Measurements from ENCODE around the gene C17orf114.

C17orf114 gene

DNA sequence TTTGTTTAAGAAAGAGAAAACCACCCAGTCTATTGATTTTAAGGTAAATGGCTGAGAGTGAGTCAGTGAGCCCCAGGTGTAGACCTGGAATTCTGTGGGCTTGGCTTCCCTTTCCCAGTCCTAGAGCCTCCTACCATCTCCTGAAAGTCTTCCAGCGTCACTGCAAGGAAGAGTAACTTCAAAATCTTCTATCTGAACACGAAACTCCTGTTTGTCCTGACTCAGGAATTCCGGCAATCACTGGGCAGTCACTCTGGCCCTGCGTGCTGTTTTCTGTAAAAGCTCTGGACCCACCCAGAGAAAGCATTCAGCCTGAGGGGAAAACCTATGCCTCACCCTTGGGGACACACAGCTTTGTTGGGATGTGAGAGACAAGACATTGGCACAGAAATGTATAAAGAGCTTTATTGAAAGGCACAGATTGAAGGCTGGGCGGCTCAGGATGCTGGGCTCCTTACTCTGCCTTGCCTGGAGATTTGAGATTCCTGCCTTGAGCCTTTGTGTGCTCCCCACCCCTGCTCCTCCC lies 46.9 kb upstream of the C17orf114 start:
- peaks cover 8% of the 10 kb centered on the region for H3K4me1 ChIP-seq (ENCODE audit: insufficient read depth, low read length, poor library complexity, severe bottlenecking)
- TF ChIP-seq, protein P1, sequence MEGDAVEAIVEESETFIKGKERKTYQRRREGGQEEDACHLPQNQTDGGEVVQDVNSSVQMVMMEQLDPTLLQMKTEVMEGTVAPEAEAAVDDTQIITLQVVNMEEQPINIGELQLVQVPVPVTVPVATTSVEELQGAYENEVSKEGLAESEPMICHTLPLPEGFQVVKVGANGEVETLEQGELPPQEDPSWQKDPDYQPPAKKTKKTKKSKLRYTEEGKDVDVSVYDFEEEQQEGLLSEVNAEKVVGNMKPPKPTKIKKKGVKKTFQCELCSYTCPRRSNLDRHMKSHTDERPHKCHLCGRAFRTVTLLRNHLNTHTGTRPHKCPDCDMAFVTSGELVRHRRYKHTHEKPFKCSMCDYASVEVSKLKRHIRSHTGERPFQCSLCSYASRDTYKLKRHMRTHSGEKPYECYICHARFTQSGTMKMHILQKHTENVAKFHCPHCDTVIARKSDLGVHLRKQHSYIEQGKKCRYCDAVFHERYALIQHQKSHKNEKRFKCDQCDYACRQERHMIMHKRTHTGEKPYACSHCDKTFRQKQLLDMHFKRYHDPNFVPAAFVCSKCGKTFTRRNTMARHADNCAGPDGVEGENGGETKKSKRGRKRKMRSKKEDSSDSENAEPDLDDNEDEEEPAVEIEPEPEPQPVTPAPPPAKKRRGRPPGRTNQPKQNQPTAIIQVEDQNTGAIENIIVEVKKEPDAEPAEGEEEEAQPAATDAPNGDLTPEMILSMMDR (conservative IDR thresholded peaks at IDR 0.05; ENCODE audit: low read depth, low read length) = no peak
- TF ChIP-seq EZH2 (IDR thresholded peaks at IDR 0.05; ENCODE audit: borderline replicate concordance, low read depth, low read length, poor library complexity, severe bottlenecking) = no peak
- H3K27me3 ChIP-seq (replicated peaks; ENCODE audit: insufficient read depth, low read depth, low read length, poor library complexity) = no peaks in the 10 kb centered on the region
- BruUV-seq (replicated peaks) = no TSS peak
- no peak overlapping the region for H3K4me3 ChIP-seq (ENCODE audit: low read depth, low read length, poor library complexity, severe bottlenecking)
- H3K27ac ChIP-seq (ENCODE audit: low read depth, low read length, poor library complexity, severe bottlenecking) = no peak overlapping the region
- POLR2A ChIA-PET (ENCODE audit: low non-redundant PET) = no interaction called here
- CTCF ChIA-PET = no interaction called here
- DNase-seq (ENCODE audit: low spot score) = no peak
- H3K36me3 ChIP-seq (ENCODE audit: insufficient read depth, low read length, poor library complexity, severe bottlenecking) = no peaks in the 10 kb centered on the region
- intact Hi-C loops (cut with micrococcal nuclease; ENCODE audit: unreplicated experiment) = no loop called here
- no peaks in the 10 kb centered on the region for H3K9me3 ChIP-seq (ENCODE audit: low read depth, low read length, poor library complexity, severe bottlenecking)

DNA sequence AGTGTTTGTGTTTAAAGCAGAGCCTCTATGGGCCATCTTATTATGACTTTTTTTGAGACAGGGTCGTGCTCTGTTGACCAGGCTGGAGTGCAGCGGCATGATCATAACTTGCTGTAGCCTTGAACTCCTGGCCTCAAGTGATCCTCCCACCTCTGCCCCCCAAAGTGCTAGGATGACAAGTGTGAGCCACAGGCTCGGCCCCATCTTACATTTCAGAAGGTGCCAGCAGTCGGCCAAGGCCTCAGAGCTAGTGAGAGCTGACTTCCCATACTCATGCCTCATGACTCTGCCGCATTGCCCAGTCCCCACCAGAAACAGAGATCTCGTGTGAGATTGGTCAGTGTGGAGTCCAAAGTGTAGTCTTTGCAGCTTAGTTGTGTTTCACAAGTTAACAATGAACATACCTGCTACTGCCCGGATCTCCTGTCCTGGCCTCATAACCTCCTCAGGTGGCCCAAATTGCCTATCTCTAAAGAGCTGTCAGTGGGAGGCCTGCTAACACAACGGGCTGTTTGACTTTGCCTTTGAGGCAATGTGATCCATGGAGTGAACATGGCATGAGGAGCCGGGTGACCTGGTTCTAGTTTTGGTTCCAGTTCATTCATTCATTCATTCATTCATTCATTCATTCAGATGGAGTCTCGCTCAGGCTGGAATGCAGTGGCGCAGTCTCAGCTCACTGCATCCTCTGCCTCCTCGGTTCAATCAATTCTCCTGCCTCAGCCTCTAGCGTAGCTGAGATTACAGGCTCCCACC lies 44.7 kb upstream of the C17orf114 start:
- CTCF ChIA-PET = no interaction called here

DNA sequence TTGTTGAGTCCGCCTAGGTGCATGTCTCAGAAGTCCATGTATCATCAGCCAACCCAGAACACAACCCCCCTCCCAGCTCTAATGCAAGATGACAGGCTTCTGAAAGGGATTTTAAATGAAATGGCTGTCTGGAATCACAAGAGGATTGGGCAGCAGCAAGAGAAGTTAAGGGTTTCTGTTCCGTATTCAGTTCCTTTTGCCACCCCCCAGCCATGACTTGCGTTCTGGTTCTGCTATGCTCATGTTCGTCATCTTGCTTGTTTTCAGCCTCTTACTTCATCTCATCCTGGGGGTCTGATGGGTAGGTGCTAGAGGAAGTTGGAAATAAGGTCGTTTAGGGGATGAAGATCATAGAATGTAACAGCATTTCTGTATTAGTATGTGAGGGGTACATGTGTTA lies 43.0 kb upstream of the C17orf114 start:
- no peaks in the 10 kb centered on the region for H3K27me3 ChIP-seq (replicated peaks; ENCODE audit: insufficient read depth, low read depth, low read length, poor library complexity)
- POLR2A ChIA-PET (ENCODE audit: low non-redundant PET) = no interaction called here
- H3K9me3 ChIP-seq (ENCODE audit: low read depth, low read length, poor library complexity, severe bottlenecking) = no peaks in the 10 kb centered on the region
- CTCF ChIA-PET = no interaction called here
- BruUV-seq (replicated peaks) = no TSS peak
- H3K4me1 ChIP-seq (ENCODE audit: insufficient read depth, low read length, poor library complexity, severe bottlenecking) = peaks cover 3% of the 10 kb centered on the region
- DNase-seq (ENCODE audit: low spot score) = no peak
- intact Hi-C loops (cut with micrococcal nuclease; ENCODE audit: unreplicated experiment) = no loop called here
- no peak for TF ChIP-seq EZH2 (IDR thresholded peaks at IDR 0.05; ENCODE audit: borderline replicate concordance, low read depth, low read length, poor library complexity, severe bottlenecking)
- H3K36me3 ChIP-seq (ENCODE audit: insufficient read depth, low read length, poor library complexity, severe bottlenecking) = no peaks in the 10 kb centered on the region
- no peak overlapping the region for H3K4me3 ChIP-seq (ENCODE audit: low read depth, low read length, poor library complexity, severe bottlenecking)
- no peak overlapping the region for H3K27ac ChIP-seq (ENCODE audit: low read depth, low read length, poor library complexity, severe bottlenecking)

More for the DNA sequence above, 44.7 kb upstream of the C17orf114 start:
- BruUV-seq (replicated peaks) = no TSS peak
- no peaks in the 10 kb centered on the region for H3K27me3 ChIP-seq (replicated peaks; ENCODE audit: insufficient read depth, low read depth, low read length, poor library complexity)
- no peak overlapping the region for H3K27ac ChIP-seq (ENCODE audit: low read depth, low read length, poor library complexity, severe bottlenecking)
- intact Hi-C loops (cut with micrococcal nuclease; ENCODE audit: unreplicated experiment) = no loop called here
- POLR2A ChIA-PET (ENCODE audit: low non-redundant PET) = no interaction called here
- H3K4me1 ChIP-seq (ENCODE audit: insufficient read depth, low read length, poor library complexity, severe bottlenecking) = peaks cover under 1% of the 10 kb centered on the region
- DNase-seq (ENCODE audit: low spot score) = no peak
- H3K36me3 ChIP-seq (ENCODE audit: insufficient read depth, low read length, poor library complexity, severe bottlenecking) = no peaks in the 10 kb centered on the region
- TF ChIP-seq EZH2 (IDR thresholded peaks at IDR 0.05; ENCODE audit: borderline replicate concordance, low read depth, low read length, poor library complexity, severe bottlenecking) = no peak
- TF ChIP-seq, protein P1 (conservative IDR thresholded peaks at IDR 0.05; ENCODE audit: low read depth, low read length) = no peak
- H3K4me3 ChIP-seq (ENCODE audit: low read depth, low read length, poor library complexity, severe bottlenecking) = no peak overlapping the region
- no peaks in the 10 kb centered on the region for H3K9me3 ChIP-seq (ENCODE audit: low read depth, low read length, poor library complexity, severe bottlenecking)

Measured in A673 (cell line).